Activated T-cell treated with anti-CD3 and anti-CD28 coated beads for 48 hours (primary cell): ENCODE measurements around the gene INPP4B.

Experiments used
- DNase-seq: peaks from one replicate; pipeline ENCODE4 v3.0.0-alpha.2; 2020; ENCODE audit warnings: low read depth

The INPP4B gene

GRCh38 chr4:142725886-142726285 lies 120.2 kb downstream of the INPP4B start:
- no peak for DNase-seq

GRCh38 chr4:142721187-142721586 lies 124.9 kb downstream of the INPP4B start:
- no peak for DNase-seq

GRCh38 chr4:142719854-142720541 lies 126.1 kb downstream of the INPP4B start:
- no peak for DNase-seq

- no peak for DNase-seq
These were observed 127.1 kb downstream of the INPP4B start for GRCh38 chr4:142718981-142719380.

DNA sequence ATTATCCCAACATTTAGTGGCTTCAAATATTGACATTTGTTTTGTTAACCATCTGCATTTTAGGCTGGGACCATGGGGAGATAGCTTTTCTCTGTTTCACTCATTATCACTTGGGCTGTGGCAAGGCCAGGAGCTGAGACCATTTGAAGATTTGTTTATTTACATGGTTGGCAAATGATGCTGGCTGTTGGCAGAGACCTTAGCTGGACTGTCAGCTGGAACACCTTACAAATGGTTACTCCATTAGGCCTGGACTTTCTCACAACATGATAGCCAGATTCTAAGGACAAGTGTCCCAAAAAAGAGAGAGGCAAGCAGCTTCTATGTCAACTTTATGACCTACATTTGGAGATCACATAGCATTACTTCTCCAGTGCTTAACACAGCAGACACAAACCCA lies 130.4 kb downstream of the INPP4B start:
- DNase-seq, result no peak

GRCh38 chr4:142713282-142714030 lies 132.6 kb downstream of the INPP4B start:
- DNase-seq, result no peak

DNA sequence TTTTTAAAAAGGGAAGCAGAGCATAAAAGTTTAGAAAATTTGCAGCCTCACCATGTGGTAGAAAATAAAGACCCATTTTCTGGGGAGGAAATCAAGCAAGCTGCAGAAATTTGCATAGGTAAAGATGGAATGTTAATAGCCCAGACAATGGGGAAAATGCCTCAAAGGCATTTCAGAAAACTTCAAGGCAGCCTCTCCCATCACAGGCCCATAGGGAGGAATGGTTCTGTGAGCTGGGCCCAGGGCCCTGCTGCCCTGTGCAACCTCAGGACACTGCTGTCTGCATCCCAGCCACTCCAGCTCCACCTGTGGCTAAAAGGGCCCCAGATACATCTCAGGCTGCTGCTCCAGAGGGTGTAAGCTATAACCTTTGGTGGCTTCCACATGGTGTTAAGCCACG lies 137.9 kb downstream of the INPP4B start:
- no peak for DNase-seq

DNA sequence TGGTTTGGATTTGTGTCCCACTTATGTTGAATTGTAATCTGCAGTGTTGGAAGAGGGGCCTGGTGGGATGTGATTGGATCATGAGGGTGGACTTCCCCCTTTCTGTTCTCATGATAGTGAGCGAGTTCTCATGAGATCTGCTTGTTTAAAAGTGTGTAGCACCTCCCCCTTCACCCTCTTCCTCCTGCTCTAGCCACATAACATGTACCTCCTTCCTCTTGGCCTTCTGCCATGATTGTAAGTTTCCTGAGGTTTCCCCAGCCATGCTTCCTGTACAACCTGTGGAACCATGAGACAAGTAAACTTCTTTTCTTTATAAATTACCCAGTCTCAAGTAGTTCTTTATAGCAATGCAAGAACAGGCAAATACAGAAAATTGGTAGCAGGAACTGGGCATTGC lies 138.7 kb downstream of the INPP4B start:
- DNase-seq, result no peak

GRCh38 chr4:142706381-142706780 lies 139.7 kb downstream of the INPP4B start:
- no peak for DNase-seq

- no peak for DNase-seq
These were observed 140.3 kb downstream of the INPP4B start for GRCh38 chr4:142705820-142706219.

- no peak for DNase-seq
These were observed 142.3 kb downstream of the INPP4B start for GRCh38 chr4:142703694-142704309.

GRCh38 chr4:142701017-142701416 lies 145.1 kb downstream of the INPP4B start:
- no peak for DNase-seq

- no peak for DNase-seq
These were observed 145.6 kb downstream of the INPP4B start for GRCh38 chr4:142700531-142700930.

- no peak for DNase-seq
These were observed 147.5 kb downstream of the INPP4B start for GRCh38 chr4:142698552-142698951.

GRCh38 chr4:142697928-142698327 lies 148.2 kb downstream of the INPP4B start:
- DNase-seq, result no peak

GRCh38 chr4:142697320-142697719 lies 148.8 kb downstream of the INPP4B start:
- no peak for DNase-seq

DNA sequence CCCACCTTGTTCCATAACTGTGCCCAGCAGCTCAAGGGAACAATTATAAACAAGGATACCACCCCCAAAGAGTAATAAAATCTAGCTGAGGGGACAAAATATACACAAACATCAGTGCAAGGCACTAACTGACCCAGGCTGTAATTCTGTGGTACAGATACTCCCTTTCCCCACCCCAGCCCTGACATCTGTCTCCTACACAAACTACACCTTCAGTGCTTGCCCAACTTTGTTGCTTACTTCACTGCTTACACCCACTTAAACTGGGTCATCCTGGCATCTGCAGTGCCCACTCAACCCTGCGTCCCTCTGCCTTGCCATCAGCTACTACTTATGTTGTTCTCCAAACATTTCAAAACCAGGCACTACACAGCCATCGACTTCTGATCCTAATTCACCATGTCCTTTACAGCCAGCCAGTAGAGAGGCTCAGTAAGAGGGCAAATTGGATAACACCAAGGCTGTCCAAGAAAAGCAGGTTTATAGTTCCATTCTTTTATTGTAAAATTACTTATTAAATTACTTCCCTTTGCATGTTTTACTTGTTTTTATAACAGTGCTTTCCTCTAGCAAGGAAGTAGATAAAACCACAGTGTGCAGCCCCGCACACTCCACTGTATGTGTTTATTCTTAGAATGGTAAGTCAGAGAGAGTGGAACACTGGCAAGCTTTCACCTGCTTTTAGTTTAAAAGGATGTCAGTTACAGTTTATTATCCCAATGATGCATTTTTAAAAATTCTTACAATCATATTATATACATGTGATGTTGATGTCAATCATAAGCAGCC lies 149.6 kb downstream of the INPP4B start:
- DNase-seq, result no peak

- DNase-seq, result no peak
These were observed 155.5 kb downstream of the INPP4B start for GRCh38 chr4:142690406-142691163.

DNA sequence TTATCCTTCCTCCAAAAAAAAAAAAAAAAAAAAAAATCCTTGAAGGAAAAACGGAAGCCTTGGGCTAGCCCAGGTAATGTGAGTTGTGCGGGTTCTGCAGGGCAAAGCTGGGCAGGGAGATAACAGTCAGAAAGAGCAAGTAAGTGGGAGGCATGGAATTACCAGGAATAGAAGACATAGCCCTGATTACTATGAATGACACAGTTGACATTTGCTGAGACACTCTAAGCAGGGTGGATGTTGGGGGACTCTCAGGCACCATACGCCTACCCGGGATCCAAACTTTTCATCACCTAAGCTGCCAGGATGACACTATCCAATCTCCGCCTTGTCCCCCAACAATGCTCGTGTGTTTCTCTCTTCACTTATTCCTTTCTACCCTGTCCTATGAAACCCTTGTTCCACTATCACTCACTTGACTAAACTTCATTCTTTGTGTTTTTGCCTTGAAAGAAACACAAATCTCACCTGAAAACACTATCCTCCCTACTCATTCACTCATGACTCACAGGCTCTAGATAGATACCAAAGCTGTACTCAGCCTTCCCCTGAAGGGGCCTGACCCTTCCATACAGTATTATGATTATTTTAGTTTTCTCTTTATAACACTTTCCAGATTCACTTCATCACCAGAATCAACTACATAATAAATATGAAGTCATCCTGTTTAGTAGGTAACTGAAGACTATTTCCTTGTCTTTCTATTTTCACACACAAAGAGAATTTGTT lies 158.4 kb downstream of the INPP4B start:
- DNase-seq, result no peak

- no peak for DNase-seq
These were observed 160.0 kb downstream of the INPP4B start for GRCh38 chr4:142686081-142686480.

DNA sequence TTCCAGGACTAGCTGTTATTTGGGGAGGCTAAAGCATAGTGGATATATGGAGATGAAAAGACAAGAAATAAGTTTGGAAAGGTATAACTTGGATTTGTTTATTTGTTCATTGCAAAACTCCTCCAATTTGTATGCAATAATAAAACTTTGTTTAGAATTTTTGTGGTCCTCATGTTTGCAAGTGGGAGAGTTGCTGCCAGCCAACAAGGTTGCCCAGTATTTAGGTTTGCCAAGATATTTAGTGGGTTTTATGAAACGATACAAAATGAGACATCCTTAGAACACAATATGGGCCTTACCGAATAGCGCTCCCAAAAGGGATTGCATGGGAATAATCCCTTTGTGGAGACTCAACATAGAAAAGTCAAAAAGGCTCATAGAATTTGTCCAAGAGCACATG lies 162.1 kb downstream of the INPP4B start:
- DNase-seq, result no peak
